Keratinocyte (primary cell): ENCODE data around the gene FNDC3B. TPM values are rescaled to one million over a fixed set of nuclear protein-coding genes. Genes with fewer than 3 reads are reported as not detected.

Experiments
- DNase-seq: peaks from one replicate; pipeline ENCODE4 v3.0.0-alpha.2; 2011; ENCODE audit warnings: low read depth, missing footprints, low spot score
- FAIRE-seq: peaks from 2 replicates; lab custom pipeline; 2011; peaks lifted over from hg19 to GRCh38; lab: Jason Lieb, UNC
- H2AFZ ChIP-seq: 2 replicates; pipeline ENCODE4 v1.6.0; 2012; ENCODE audit warnings: low read length, control low read depth, inconsistent platforms; ENCODE audit not compliant: control insufficient read depth
- H3K27ac ChIP-seq: 2 replicates; pipeline ENCODE4 v1.5.1; 2011; ENCODE audit warnings: low read length; ENCODE audit not compliant: control insufficient read depth, insufficient read depth
- H3K27me3 ChIP-seq: 3 replicates; pipeline ENCODE4 v1.6.0; 2011; ENCODE audit warnings: low read length; ENCODE audit not compliant: control insufficient read depth, insufficient read depth; ENCODE audit errors: extremely low read depth
- H3K36me3 ChIP-seq, 2 experiments: 2 replicates in 1 of 2; 3 replicates in 1 of 2; pipeline ENCODE4 v1.5.1; 2011; ENCODE audit warnings: low read length in 2 of 2, mild to moderate bottlenecking in 1 of 2; ENCODE audit not compliant: control insufficient read depth in 2 of 2, insufficient read depth in 2 of 2; ENCODE audit errors: extremely low read depth in 1 of 2
- H3K4me1 ChIP-seq: 3 replicates; pipeline ENCODE4 v1.5.1; 2011; ENCODE audit warnings: low read length; ENCODE audit not compliant: control insufficient read depth, insufficient read depth; ENCODE audit errors: extremely low read depth
- H3K4me2 ChIP-seq: 3 replicates; pipeline ENCODE4 v1.6.0; 2011; ENCODE audit warnings: low read depth, low read length; ENCODE audit not compliant: control insufficient read depth, insufficient read depth; ENCODE audit errors: extremely low read depth
- H3K4me3 ChIP-seq, 3 experiments: fragments of 200-600 bp in 1 of 3; sonication (generic) in 1 of 3; 2 replicates in 2 of 3; 3 replicates in 1 of 3; pipeline ENCODE4 v1.5.1; 2011 to 2016; ENCODE audit warnings: low read length in 3 of 3, mild to moderate bottlenecking in 3 of 3, control low read depth in 2 of 3, inconsistent platforms in 1 of 3, low read depth in 1 of 3, mixed read lengths in 1 of 3, mixed run types in 1 of 3, moderate library complexity in 1 of 3; ENCODE audit not compliant: control insufficient read depth in 2 of 3, insufficient read depth in 2 of 3; ENCODE audit errors: extremely low read depth in 1 of 3
- H3K79me2 ChIP-seq: 2 replicates; pipeline ENCODE4 v1.6.0; 2012; ENCODE audit warnings: low read length; ENCODE audit not compliant: control insufficient read depth, insufficient read depth
- H3K9ac ChIP-seq: 3 replicates; pipeline ENCODE4 v1.6.0; 2011; ENCODE audit warnings: low read length; ENCODE audit not compliant: control insufficient read depth, insufficient read depth; ENCODE audit errors: extremely low read depth
- H3K9me1 ChIP-seq: 3 replicates; pipeline ENCODE4 v1.6.0; 2011; ENCODE audit warnings: low read length; ENCODE audit not compliant: control insufficient read depth, insufficient read depth; ENCODE audit errors: extremely low read depth
- H3K9me3 ChIP-seq: 2 replicates; pipeline ENCODE4 v1.5.1; 2012; ENCODE audit warnings: low read depth, low read length; ENCODE audit not compliant: control insufficient read depth
- H4K20me1 ChIP-seq: 3 replicates; pipeline ENCODE4 v1.6.0; 2011; ENCODE audit warnings: low read length; ENCODE audit not compliant: control insufficient read depth, insufficient read depth; ENCODE audit errors: extremely low read depth
- EZH2 ChIP-seq: IDR thresholded peaks from one replicate; pipeline ENCODE4 v1.6.1; 2012; ENCODE audit warnings: inconsistent platforms, mild to moderate bottlenecking, low read length, moderate library complexity
- dilution Hi-C: fragments of 300-500 bp; cut with MboI; formaldehyde crosslinking; loops from one replicate; pipeline ENCODE4 v1.7.0; 2020; ENCODE audit warnings: low sequenced_read_pairs; ENCODE audit not compliant: extremely low pct_ligation_motif_present
- polyA plus RNA-seq, 5 experiments: library from polyadenylated mRNA; depleted of rRNA in 3 of 5; stranded (reverse) in 3 of 5; stranded (forward) in 1 of 5; unstranded in 1 of 5; fragments of >200 nt; gene quantifications; 1 replicate in 1 of 5; 2 replicates in 3 of 5; 3 replicates in 1 of 5; pipeline versions ENCODE4 v1.2.1 to v1.2.3, GENCODE V29; 2011 to 2012; ENCODE audit warnings: missing spikeins in 2 of 5, low read depth in 1 of 5, low replicate concordance in 1 of 5
- TF ChIP-seq, protein P1 (sequence below), 3 experiments: IDR thresholded peaks in 1 of 3; conservative IDR thresholded peaks in 1 of 3; optimal IDR thresholded peaks in 1 of 3; 2 replicates in 2 of 3; 3 replicates in 1 of 3; pipeline versions ENCODE3 to v1.5.1; 2011; ENCODE audit warnings: low read length in 3 of 3, mild to moderate bottlenecking in 3 of 3, moderate library complexity in 2 of 3, control low read depth in 1 of 3, inconsistent platforms in 1 of 3; ENCODE audit not compliant: insufficient read depth in 2 of 3; ENCODE audit errors: extremely low read depth in 1 of 3

Gene FNDC3B
- polyA plus RNA-seq, 1 donor (not counting 4 experiments of a cell fraction or from before 2014, with no cell fraction given) = 31.4 TPM

DNA sequence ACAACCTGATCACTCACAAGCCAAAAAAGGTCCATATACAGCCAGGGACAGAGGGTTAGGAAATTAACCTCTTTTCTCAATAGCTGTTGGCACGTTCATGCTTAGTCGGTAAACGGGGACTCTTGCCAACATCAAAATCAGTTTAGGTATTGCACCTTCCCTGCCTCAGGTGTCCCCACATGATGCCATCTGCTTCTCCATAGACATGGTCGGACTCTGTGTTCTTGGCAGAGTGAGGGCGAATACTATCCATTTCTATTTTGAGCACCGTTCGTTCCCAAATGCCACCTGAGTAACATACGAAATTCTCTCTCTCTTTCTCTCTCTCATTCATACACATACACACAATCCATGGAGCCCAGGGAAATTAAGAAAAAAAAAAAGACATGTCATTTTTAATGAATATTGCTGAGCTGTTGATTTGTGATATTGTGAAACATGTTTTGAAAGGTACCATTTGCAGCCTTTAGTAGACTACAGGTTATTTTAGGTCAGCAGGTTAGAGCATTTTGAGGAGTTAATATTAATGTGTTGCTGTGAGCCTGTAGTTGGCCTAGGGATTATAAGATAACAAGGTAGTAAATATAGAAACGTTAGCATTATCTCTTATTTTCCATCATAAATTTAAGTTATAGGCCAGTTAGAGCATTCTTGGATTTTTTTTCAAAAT lies 330.3 kb downstream of the FNDC3B start:
- H3K9ac ChIP-seq = no peak overlapping the region
- dilution Hi-C loops = no loop called here
- no peaks in the 10 kb centered on the region for H3K9me3 ChIP-seq
- FAIRE-seq = no peak
- TF ChIP-seq, protein P1, sequence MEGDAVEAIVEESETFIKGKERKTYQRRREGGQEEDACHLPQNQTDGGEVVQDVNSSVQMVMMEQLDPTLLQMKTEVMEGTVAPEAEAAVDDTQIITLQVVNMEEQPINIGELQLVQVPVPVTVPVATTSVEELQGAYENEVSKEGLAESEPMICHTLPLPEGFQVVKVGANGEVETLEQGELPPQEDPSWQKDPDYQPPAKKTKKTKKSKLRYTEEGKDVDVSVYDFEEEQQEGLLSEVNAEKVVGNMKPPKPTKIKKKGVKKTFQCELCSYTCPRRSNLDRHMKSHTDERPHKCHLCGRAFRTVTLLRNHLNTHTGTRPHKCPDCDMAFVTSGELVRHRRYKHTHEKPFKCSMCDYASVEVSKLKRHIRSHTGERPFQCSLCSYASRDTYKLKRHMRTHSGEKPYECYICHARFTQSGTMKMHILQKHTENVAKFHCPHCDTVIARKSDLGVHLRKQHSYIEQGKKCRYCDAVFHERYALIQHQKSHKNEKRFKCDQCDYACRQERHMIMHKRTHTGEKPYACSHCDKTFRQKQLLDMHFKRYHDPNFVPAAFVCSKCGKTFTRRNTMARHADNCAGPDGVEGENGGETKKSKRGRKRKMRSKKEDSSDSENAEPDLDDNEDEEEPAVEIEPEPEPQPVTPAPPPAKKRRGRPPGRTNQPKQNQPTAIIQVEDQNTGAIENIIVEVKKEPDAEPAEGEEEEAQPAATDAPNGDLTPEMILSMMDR (optimal IDR thresholded peaks at IDR 0.05 in 1 of 3, IDR thresholded peaks at IDR 0.05 in 1 of 3, conservative IDR thresholded peaks at IDR 0.05 in 1 of 3; ENCODE audit: extremely low read depth in 1 of 3, insufficient read depth in 2 of 3, low read length in 3 of 3) = no peak
- TF ChIP-seq EZH2 = no peak
- no peaks in the 10 kb centered on the region for H3K9me1 ChIP-seq
- H4K20me1 ChIP-seq = no peaks in the 10 kb centered on the region
- H3K4me3 ChIP-seq = no peak overlapping the region
- H3K79me2 ChIP-seq = no peaks in the 10 kb centered on the region
- H3K27me3 ChIP-seq = no peaks in the 10 kb centered on the region
- no peak overlapping the region for H3K4me2 ChIP-seq
- no peak overlapping the region for H3K27ac ChIP-seq
- DNase-seq = no peak
- no peaks in the 10 kb centered on the region for H3K4me1 ChIP-seq
- peaks cover 10 to 18% of the 10 kb centered on the region in 2 experiments for H3K36me3 ChIP-seq
- no peak overlapping the region for H2AFZ ChIP-seq

DNA sequence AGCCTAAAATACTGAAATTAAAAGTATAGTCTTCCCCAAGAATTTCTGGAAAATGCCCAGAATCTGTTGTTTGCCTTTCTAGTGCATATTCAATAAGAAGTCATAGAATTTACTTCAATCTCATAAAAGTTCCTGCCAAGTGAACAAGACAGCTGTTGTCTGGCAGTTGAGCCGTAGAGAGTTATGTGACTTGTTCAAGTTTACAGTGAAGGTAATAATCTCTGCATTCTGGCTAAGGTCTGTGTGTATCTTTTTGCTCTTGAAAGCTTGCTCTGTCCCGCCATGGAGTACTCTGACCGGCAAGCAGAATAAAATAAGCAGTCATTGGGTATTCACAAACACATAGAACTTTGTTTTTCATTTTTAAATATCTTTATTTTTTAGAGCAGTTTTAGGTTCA lies 331.0 kb downstream of the FNDC3B start:
- Histone ChIP-seq H3K9ac (no peak overlapping the region), H2AFZ (no peak overlapping the region), H4K20me1 (no peaks in the 10 kb centered on the region), H3K4me2 (no peak overlapping the region), H3K36me3 (peaks cover 10 to 17% of the 10 kb centered on the region in 2 experiments), H3K27me3 (no peaks in the 10 kb centered on the region), H3K9me3 (no peaks in the 10 kb centered on the region), H3K9me1 (no peaks in the 10 kb centered on the region), H3K27ac (no peak overlapping the region), H3K4me1 (no peaks in the 10 kb centered on the region), H3K4me3 (no peak overlapping the region), H3K79me2 (no peaks in the 10 kb centered on the region)
- dilution Hi-C loops = no loop called here
- FAIRE-seq = no peak
- TF ChIP-seq EZH2 = no peak
- TF ChIP-seq, protein P1 (optimal IDR thresholded peaks at IDR 0.05 in 1 of 3, IDR thresholded peaks at IDR 0.05 in 1 of 3, conservative IDR thresholded peaks at IDR 0.05 in 1 of 3; ENCODE audit: extremely low read depth in 1 of 3, insufficient read depth in 2 of 3, low read length in 3 of 3) = no peak
- DNase-seq = no peak
